Measurements from ENCODE around the gene RAD51B. TPM values are rescaled to one million over a fixed set of nuclear protein-coding genes. Genes with fewer than 3 reads are reported as not detected.

Gene RAD51B
- total RNA-seq, 1 donor from 2014 or later: 38.6 TPM

DNA sequence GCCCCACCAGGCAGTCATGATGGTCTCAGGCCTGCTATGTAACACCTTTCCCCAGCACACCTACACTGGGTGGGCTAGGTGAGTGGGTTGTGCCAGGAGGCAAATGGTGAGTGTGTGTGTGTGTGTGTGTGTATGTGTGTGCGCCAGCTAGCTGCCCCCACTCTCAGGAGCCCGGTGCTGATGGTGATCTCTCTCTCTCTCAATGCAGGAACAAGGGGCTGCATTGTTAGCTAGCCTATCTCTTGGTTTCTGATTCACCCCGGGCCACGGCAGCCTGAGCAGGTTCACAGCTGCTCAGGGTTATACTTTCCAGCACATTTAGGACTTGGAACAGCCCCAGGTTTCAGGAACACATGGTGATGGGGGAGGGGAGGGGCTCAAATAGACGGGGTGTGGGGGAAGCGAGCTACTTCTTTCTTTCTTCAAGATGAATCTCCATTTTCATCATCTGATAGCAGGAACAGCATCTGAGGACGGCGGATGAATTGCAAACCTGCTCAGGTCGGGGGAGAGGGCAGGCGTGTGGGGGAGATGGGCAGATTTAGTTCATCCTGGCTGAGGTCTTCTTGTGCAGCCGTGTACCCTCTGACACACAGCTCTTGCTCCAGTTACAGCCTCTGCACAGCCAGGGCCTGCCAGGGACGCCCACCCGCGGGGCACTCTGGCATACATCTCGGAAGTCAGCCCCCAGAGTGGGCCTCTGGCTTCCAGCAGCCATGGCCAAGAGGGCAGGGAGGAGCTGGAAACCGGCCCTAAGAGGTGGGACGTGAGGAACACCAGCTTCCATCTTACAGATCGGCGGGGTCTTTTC is 835.6 kb downstream of the RAD51B start:
- Histone ChIP-seq H3K9me3 (ENCODE audit: control insufficient read depth in 3 of 3, low read length in 3 of 3) (no peaks in the 10 kb centered on the region), H3K36me3 (ENCODE audit: control insufficient read depth in 3 of 3, insufficient read depth in 3 of 3, low read length in 3 of 3) (no peaks in the 10 kb centered on the region), H3K27ac (ENCODE audit: low read depth, low read length) (no peak overlapping the region), H3K27me3 (ENCODE audit: control insufficient read depth in 3 of 3, insufficient read depth in 3 of 3, low read length in 3 of 3) (no peaks in the 10 kb centered on the region), H3K4me1 (ENCODE audit: control insufficient read depth in 3 of 3, insufficient read depth in 3 of 3, low read length in 3 of 3) (peaks cover 24 to 58% (median 43%) of the 10 kb centered on the region in 3 donors), H3K4me3 (ENCODE audit: low read length in 3 of 3) (peak overlapping the region in 1 of 3 donors; percentile 13), H3K9ac (ENCODE audit: low read depth in 1 of 3, low read length in 3 of 3) (no peak overlapping the region)

DNA sequence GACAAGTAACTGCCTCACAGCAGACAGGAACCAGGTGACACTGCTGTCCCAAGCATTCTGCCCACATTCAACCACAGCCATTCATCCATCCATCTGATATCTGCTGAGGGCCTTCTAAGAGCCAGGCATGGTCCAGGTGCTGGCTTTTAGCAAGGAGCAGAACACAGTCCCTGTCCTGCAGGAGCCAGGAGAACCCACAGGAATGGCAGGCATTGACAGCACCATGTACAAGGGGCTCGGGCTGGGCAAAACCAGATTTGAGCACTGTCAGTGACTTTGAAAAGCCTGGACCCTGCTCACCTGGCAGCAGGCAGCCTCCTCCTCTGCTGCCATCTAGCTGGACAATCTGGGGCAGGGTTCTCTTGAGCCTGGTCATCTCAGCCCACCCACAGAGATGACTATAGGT is 836.3 kb downstream of the RAD51B start:
- Histone ChIP-seq H3K9ac (ENCODE audit: low read depth in 1 of 3, low read length in 3 of 3) (no peak overlapping the region), H3K4me1 (ENCODE audit: control insufficient read depth in 3 of 3, insufficient read depth in 3 of 3, low read length in 3 of 3) (peaks cover 24 to 51% (median 41%) of the 10 kb centered on the region in 3 donors), H3K36me3 (ENCODE audit: control insufficient read depth in 3 of 3, insufficient read depth in 3 of 3, low read length in 3 of 3) (no peaks in the 10 kb centered on the region), H3K4me3 (ENCODE audit: low read length in 3 of 3) (no peak overlapping the region), H3K27me3 (ENCODE audit: control insufficient read depth in 3 of 3, insufficient read depth in 3 of 3, low read length in 3 of 3) (no peaks in the 10 kb centered on the region), H3K27ac (ENCODE audit: low read depth, low read length) (no peak overlapping the region), H3K9me3 (ENCODE audit: control insufficient read depth in 3 of 3, low read length in 3 of 3) (no peaks in the 10 kb centered on the region)

DNA sequence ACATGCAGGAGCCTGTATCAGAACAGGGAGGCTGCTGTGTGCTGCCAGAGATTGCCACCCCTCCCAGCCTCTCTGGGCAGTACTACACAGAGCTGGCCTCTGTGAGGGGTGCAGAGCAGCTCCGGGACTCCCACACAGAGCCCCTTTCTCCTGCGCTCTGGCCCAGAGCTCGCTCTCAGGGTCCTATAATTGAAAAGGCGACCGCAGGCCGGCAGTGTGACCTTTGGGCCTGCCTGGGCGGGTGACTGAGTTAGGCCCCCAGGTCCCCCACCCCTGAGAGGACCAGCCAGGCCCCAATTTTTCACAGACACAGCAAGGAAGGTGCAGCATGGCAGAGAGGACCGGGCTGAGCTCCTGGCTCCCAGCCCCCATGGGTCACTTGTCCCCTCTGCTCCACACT is 836.9 kb downstream of the RAD51B start:
- Histone ChIP-seq H3K27ac (ENCODE audit: low read depth, low read length) (no peak overlapping the region), H3K4me1 (ENCODE audit: control insufficient read depth in 3 of 3, insufficient read depth in 3 of 3, low read length in 3 of 3) (peaks cover 24 to 46% (median 38%) of the 10 kb centered on the region in 3 donors), H3K9ac (ENCODE audit: low read depth in 1 of 3, low read length in 3 of 3) (peak overlapping the region in 1 of 3 donors; percentile 3), H3K9me3 (ENCODE audit: control insufficient read depth in 3 of 3, low read length in 3 of 3) (no peaks in the 10 kb centered on the region), H3K36me3 (ENCODE audit: control insufficient read depth in 3 of 3, insufficient read depth in 3 of 3, low read length in 3 of 3) (no peaks in the 10 kb centered on the region), H3K4me3 (ENCODE audit: low read length in 3 of 3) (no peak overlapping the region), H3K27me3 (ENCODE audit: control insufficient read depth in 3 of 3, insufficient read depth in 3 of 3, low read length in 3 of 3) (no peaks in the 10 kb centered on the region)

DNA sequence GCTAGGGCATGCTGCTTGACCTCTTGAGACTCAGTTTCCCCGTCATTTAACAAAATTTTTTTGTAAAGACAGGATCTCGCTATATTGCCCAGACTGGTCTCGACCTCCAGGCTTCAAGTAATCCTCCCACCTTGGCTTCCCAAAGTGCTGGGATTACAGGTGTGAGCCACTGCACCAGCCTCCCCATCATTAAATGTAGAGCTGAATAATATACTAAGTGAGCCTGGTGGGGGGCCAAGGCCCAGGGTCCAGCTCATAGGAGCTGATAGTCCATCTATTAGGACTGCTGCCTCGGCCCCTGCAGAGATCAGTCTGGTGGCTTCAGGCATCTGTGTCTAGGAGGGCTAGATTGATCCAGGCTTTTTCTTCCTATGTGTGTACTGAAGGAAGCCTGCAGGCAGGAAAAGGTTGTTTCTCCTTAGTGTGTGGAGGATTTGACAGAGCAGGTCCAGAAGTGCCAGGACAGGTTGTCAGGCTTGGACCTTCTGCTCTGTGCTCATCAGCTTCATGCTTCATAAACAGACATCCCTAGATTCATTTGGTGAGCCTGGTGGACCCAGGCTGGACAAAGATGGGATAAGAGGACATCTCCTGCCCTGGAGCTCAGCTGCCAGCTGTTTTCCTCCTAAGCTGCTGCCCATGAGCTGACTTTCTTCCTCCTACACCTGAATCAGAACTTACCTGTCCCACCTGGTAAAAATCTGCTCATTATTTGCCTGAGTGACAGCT is 837.9 kb downstream of the RAD51B start:
- Histone ChIP-seq H3K4me3 (ENCODE audit: low read length in 3 of 3) (no peak overlapping the region), H3K4me1 (ENCODE audit: control insufficient read depth in 3 of 3, insufficient read depth in 3 of 3, low read length in 3 of 3) (peaks cover 20 to 38% (median 29%) of the 10 kb centered on the region in 3 donors), H3K9ac (ENCODE audit: low read depth in 1 of 3, low read length in 3 of 3) (no peak overlapping the region), H3K9me3 (ENCODE audit: control insufficient read depth in 3 of 3, low read length in 3 of 3) (no peaks in the 10 kb centered on the region), H3K27me3 (ENCODE audit: control insufficient read depth in 3 of 3, insufficient read depth in 3 of 3, low read length in 3 of 3) (no peaks in the 10 kb centered on the region), H3K27ac (ENCODE audit: low read depth, low read length) (no peak overlapping the region), H3K36me3 (ENCODE audit: control insufficient read depth in 3 of 3, insufficient read depth in 3 of 3, low read length in 3 of 3) (no peaks in the 10 kb centered on the region)

DNA sequence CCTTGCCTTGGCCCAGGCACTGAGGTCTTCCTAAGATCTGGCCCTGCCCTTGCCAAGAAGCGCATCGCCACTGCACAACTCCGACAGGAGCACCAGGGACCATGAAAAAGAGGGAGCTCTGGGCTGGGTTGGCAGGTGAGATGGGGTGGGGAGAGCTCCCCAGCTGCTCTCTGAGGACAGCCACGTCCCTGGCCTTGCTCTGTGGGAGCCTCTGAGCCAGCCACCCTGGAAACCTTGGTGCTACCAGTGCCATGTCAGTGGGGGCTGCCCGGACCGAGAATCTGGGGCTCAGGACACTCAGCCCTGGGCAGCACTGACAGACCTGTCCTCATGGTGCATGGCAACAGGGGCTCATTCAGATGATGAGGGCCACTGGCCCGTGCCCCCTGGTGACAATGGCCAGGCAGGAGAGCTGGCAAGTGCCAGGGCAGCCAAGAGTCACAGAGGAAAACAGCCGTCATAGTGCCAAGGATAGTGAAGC is 838.5 kb downstream of the RAD51B start:
- H3K9ac ChIP-seq (ENCODE audit: low read depth in 1 of 3, low read length in 3 of 3): no peak overlapping the region
- no peaks in the 10 kb centered on the region for H3K9me3 ChIP-seq (ENCODE audit: control insufficient read depth in 3 of 3, low read length in 3 of 3)
- H3K4me3 ChIP-seq (ENCODE audit: low read length in 3 of 3): no peak overlapping the region
- no peaks in the 10 kb centered on the region for H3K27me3 ChIP-seq (ENCODE audit: control insufficient read depth in 3 of 3, insufficient read depth in 3 of 3, low read length in 3 of 3)
- no peaks in the 10 kb centered on the region for H3K36me3 ChIP-seq (ENCODE audit: control insufficient read depth in 3 of 3, insufficient read depth in 3 of 3, low read length in 3 of 3)
- H3K27ac ChIP-seq (ENCODE audit: low read depth, low read length): no peak overlapping the region
- H3K4me1 ChIP-seq (ENCODE audit: control insufficient read depth in 3 of 3, insufficient read depth in 3 of 3, low read length in 3 of 3): peaks cover 20 to 36% (median 29%) of the 10 kb centered on the region in 3 donors

DNA sequence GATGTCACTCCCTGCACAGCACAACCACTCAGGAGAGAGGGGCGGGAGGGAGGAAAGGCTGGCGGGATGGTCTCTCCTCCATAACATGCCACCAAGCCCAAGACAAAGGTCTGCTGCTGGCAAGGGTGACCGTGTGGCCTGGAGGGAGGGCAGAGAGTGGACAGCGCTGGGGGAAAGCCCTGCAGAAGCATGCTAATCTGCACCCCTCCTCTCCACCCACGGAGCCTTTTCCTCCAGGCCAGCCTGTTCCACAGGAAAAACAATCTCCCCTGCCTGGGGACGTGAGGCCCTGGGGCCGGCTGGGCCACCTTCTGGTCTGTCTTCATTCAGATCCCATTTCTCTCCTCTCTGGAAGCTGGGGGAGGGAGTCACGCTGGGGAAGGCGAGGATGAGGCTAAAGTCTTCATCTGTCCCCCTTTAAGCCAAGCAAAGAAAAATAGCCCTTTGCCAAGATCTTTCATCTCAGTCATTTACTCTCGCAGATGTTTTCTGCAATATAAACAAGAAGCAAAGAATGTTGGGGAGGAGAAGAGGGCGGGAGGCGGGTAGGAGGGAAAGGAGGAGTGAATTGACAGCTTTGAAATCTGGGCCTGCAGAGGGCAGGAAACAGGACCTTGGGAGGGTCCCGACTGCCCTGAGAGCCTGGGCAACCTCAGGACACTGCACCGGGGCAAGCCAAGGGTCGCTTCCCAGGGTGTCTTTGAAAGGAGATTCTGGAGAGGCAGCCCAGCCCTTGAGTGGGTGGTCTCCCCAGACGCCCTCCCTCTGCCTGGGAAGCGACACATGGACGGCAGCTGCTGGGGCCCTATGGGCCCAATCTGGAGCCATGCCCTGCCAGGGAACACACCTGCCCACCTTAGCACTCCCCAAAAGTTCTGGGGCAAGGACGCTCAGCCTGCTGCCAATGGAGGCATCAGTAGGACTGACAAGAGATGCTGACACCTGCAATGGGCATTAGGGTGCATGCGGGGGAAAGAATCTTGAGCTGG is 839.7 kb downstream of the RAD51B start:
- Histone ChIP-seq H3K9me3 (ENCODE audit: control insufficient read depth in 3 of 3, low read length in 3 of 3) (no peaks in the 10 kb centered on the region), H3K4me1 (ENCODE audit: control insufficient read depth in 3 of 3, insufficient read depth in 3 of 3, low read length in 3 of 3) (peaks cover 26 to 35% (median 31%) of the 10 kb centered on the region in 3 donors), H3K27ac (ENCODE audit: low read depth, low read length) (peak overlapping the region; percentile 6), H3K9ac (ENCODE audit: low read depth in 1 of 3, low read length in 3 of 3) (no peak overlapping the region), H3K27me3 (ENCODE audit: control insufficient read depth in 3 of 3, insufficient read depth in 3 of 3, low read length in 3 of 3) (no peaks in the 10 kb centered on the region), H3K4me3 (ENCODE audit: low read length in 3 of 3) (no peak overlapping the region), H3K36me3 (ENCODE audit: control insufficient read depth in 3 of 3, insufficient read depth in 3 of 3, low read length in 3 of 3) (no peaks in the 10 kb centered on the region)

DNA sequence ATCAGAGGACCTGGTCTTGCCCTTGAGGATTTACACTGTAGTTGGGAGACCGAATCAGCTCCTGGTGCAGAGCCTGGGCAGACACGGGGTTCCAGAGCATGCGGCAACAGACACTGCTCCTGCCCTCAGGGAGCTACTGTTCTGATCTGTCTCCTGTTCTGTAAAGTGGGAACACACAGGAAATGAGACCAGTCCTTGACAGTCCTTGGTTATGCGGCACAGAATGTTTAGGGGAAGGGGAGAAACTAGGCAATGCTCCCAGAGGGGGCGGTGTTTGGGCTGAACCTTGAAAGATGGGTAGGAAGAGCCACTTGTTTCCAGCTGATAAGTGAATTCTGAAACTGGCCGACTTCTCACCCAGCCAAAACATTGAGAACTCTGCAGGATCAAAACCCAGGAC is 840.9 kb downstream of the RAD51B start:
- peaks cover 27 to 35% (median 35%) of the 10 kb centered on the region in 3 donors for H3K4me1 ChIP-seq (ENCODE audit: control insufficient read depth in 3 of 3, insufficient read depth in 3 of 3, low read length in 3 of 3)
- H3K4me3 ChIP-seq (ENCODE audit: low read length in 3 of 3): no peak overlapping the region
- H3K9me3 ChIP-seq (ENCODE audit: control insufficient read depth in 3 of 3, low read length in 3 of 3): no peaks in the 10 kb centered on the region
- H3K27me3 ChIP-seq (ENCODE audit: control insufficient read depth in 3 of 3, insufficient read depth in 3 of 3, low read length in 3 of 3): no peaks in the 10 kb centered on the region
- no peaks in the 10 kb centered on the region for H3K36me3 ChIP-seq (ENCODE audit: control insufficient read depth in 3 of 3, insufficient read depth in 3 of 3, low read length in 3 of 3)
- H3K27ac ChIP-seq (ENCODE audit: low read depth, low read length): no peak overlapping the region
- H3K9ac ChIP-seq (ENCODE audit: low read depth in 1 of 3, low read length in 3 of 3): no peak overlapping the region

DNA sequence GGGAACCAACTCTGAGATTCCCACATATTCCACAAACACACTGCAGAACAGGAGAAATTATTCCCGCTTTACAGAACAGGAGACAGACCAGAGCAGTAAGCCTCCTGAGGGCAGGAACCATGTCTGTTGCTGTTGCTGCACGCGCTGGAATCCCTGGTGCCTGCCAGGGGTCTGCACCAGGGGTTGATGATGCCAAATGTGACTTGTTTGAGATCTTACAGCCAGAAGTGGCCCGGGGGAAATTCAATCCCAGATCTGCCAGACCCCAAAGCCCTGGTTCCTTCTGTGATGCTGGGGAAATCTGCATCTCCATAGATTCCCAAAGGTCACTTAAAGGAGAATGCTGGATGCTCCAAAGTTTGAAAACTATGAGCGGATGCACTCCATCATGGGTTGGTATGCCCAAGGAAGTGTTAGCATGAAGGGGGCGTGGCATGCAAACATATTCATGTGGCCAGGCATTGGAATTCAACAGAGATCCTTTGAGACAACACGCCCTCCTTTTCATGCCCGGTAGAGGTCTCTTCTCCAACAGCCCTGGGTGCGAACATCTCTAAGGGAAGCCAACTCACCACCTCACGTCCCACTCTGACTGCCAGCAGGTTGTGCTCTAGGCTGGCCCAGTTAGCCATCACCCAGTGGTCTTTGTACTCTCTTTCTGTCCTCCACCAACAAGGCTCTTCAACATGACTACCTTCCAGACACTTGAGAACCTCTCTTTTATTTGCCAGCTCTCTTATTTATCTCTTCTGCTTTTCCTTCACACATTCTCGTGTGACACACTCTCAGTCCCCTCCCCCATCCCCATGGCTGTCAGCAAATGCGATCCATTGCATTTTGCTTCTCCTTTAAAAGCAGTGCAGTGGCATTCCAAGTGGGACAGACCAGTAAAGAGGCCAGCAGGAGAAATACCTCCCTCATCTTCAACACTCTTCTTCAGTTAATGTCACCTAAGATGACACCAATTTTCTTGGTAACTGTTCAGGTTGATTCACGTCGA is 841.9 kb downstream of the RAD51B start:
- no peak overlapping the region for H3K9ac ChIP-seq (ENCODE audit: low read depth in 1 of 3, low read length in 3 of 3)
- H3K36me3 ChIP-seq (ENCODE audit: control insufficient read depth in 3 of 3, insufficient read depth in 3 of 3, low read length in 3 of 3): no peaks in the 10 kb centered on the region
- no peaks in the 10 kb centered on the region for H3K9me3 ChIP-seq (ENCODE audit: control insufficient read depth in 3 of 3, low read length in 3 of 3)
- H3K27me3 ChIP-seq (ENCODE audit: control insufficient read depth in 3 of 3, insufficient read depth in 3 of 3, low read length in 3 of 3): no peaks in the 10 kb centered on the region
- H3K4me3 ChIP-seq (ENCODE audit: low read length in 3 of 3): no peak overlapping the region
- peaks cover 37 to 39% (median 39%) of the 10 kb centered on the region in 3 donors for H3K4me1 ChIP-seq (ENCODE audit: control insufficient read depth in 3 of 3, insufficient read depth in 3 of 3, low read length in 3 of 3)
- H3K27ac ChIP-seq (ENCODE audit: low read depth, low read length): no peak overlapping the region
